SK-N-SH (cell line): Measurements from ENCODE around the gene PCDHGA1. TPM values are rescaled to one million over a fixed set of nuclear protein-coding genes. Genes with fewer than 3 reads are reported as not detected.
"Not testable (repeated sequence)": the region's sequence is repeated elsewhere in the genome, so short reads cannot be mapped to it uniquely, and the experiment has no call there.

ENCODE experiments used
- CTCF ChIA-PET: fragments of 300-600, 350-600 bp; formaldehyde crosslinking; extraction: SDS; loops from one replicate; lab custom pipeline; 2021; lab: Yijun Ruan, JAX
- POLR2A ChIA-PET: fragments of 350-600 bp; sonication (Branson Sonifier 250); formaldehyde crosslinking; extraction: SDS; loops from one replicate; lab custom pipeline; 2020; ENCODE audit warnings: antibody characterized with exemption, inconsistent platforms; lab: Yijun Ruan, JAX
- DNase-seq: peaks from one replicate; pipeline ENCODE4 v3.0.0; 2012
- H2AFZ ChIP-seq: fragments of 200-600 bp; sonication (generic); 2 replicates; pipeline ENCODE4 v1.8.1; 2016; ENCODE audit warnings: antibody characterized with exemption, mild to moderate bottlenecking, low read depth
- H3F3A ChIP-seq: fragments of 200-600 bp; sonication (generic); replicated peaks from 2 replicates; pipeline ENCODE3; 2016; ENCODE audit warnings: antibody characterized with exemption, mild to moderate bottlenecking; ENCODE audit not compliant: insufficient read depth
- H3K27ac ChIP-seq, 2 experiments: fragments of 200-500 bp in 1 of 2; fragments of 200-600 bp in 1 of 2; sonication (Bioruptor generic) in 1 of 2; sonication (generic), shearing (Covaris generic) in 1 of 2; 2 replicates each; pipeline versions ENCODE4 v1.5.1 to v1.6.1; 2014 to 2016; ENCODE audit warnings: low read depth in 2 of 2, inconsistent platforms in 1 of 2, low read length in 1 of 2, mild to moderate bottlenecking in 1 of 2, mixed read lengths in 1 of 2
- H3K27me3 ChIP-seq: fragments of 200-600 bp; sonication (generic), shearing (Covaris generic); 2 replicates; pipeline ENCODE4 v1.6.1; 2016; ENCODE audit warnings: mixed run types; ENCODE audit not compliant: insufficient read depth
- H3K36me3 ChIP-seq, 2 experiments: fragments of 200-500 bp in 1 of 2; fragments of 200-600 bp in 1 of 2; sonication (Bioruptor generic) in 1 of 2; sonication (generic) in 1 of 2; replicated peaks in 1 of 2; 2 replicates each; pipeline versions ENCODE3 to v1.5.1; 2014 to 2016; ENCODE audit warnings: low read length in 1 of 2, mild to moderate bottlenecking in 1 of 2; ENCODE audit not compliant: insufficient read depth in 2 of 2, control insufficient read depth in 1 of 2
- H3K4me1 ChIP-seq, 2 experiments: fragments of 200-500 bp in 1 of 2; fragments of 200-600 bp in 1 of 2; sonication (Bioruptor generic) in 1 of 2; sonication (generic), shearing (Covaris generic) in 1 of 2; 2 replicates each; pipeline versions ENCODE4 v1.5.1 to v1.6.1; 2014 to 2016; ENCODE audit warnings: low read depth in 1 of 2, low read length in 1 of 2, mixed run types in 1 of 2; ENCODE audit not compliant: insufficient read depth in 2 of 2, control insufficient read depth in 1 of 2
- H3K4me2 ChIP-seq: fragments of 200-600 bp; sonication (generic), shearing (Covaris generic); 2 replicates; pipeline ENCODE4 v1.6.1; 2017; ENCODE audit warnings: mixed run types
- H3K4me3 ChIP-seq, 2 experiments: fragments of 200-500 bp in 1 of 2; fragments of 200-600 bp in 1 of 2; sonication (Bioruptor generic) in 1 of 2; sonication (generic), shearing (Covaris generic) in 1 of 2; 2 replicates each; pipeline versions ENCODE4 v1.5.1 to v1.8.1; 2014 to 2016; ENCODE audit warnings: low read depth in 2 of 2, inconsistent platforms in 1 of 2, low read length in 1 of 2, mild to moderate bottlenecking in 1 of 2, mixed read lengths in 1 of 2, moderate library complexity in 1 of 2
- H3K79me2 ChIP-seq: fragments of 200-600 bp; sonication (generic); 2 replicates; pipeline ENCODE4 v1.8.1; 2017; ENCODE audit warnings: mild to moderate bottlenecking; ENCODE audit not compliant: insufficient read depth
- H3K9ac ChIP-seq: fragments of 200-600 bp; sonication (generic); 2 replicates; pipeline ENCODE4 v1.6.1; 2017; ENCODE audit warnings: mixed run types
- H3K9me2 ChIP-seq: fragments of 200-600 bp; sonication (generic); 2 replicates; pipeline ENCODE4 v1.6.1; 2017; ENCODE audit warnings: mixed run types
- H3K9me3 ChIP-seq: fragments of 200-600 bp; sonication (generic); 2 replicates; pipeline ENCODE4 v1.6.1; 2017; ENCODE audit warnings: mixed run types, mild to moderate bottlenecking, moderate library complexity
- H4K20me1 ChIP-seq: fragments of 200-600 bp; sonication (generic); 2 replicates; pipeline ENCODE4 v1.6.1; 2017; ENCODE audit warnings: mild to moderate bottlenecking, mixed run types; ENCODE audit not compliant: insufficient read depth
- CHD2 ChIP-seq: fragments of 150-350 bp; IDR thresholded peaks from 2 replicates; pipeline ENCODE4 v1.6.1; 2018; ENCODE audit warnings: low read length; ENCODE audit not compliant: partially characterized antibody
- FOXM1 ChIP-seq: IDR thresholded peaks from 2 replicates; pipeline ENCODE4 v1.4.0; 2012; ENCODE audit warnings: low read depth, mild to moderate bottlenecking
- RAD21 ChIP-seq: IDR thresholded peaks from 2 replicates; pipeline ENCODE4 v1.6.1; 2012; ENCODE audit warnings: mild to moderate bottlenecking, low read length
- SMC3 ChIP-seq: IDR thresholded peaks from 2 replicates; pipeline ENCODE4 v1.6.1; 2012; ENCODE audit warnings: low read depth, low read length, improper control_type of control experiment
- TCF12 ChIP-seq: IDR thresholded peaks from 2 replicates; pipeline ENCODE4 v1.4.0; 2012
- YY1 ChIP-seq: IDR thresholded peaks from 2 replicates; pipeline ENCODE4 v1.4.0; 2012; ENCODE audit warnings: low read depth, mild to moderate bottlenecking
- WGBS: methylation state at CpG from one replicate; pipeline ENCODE4 v1.1.6; 2017; ENCODE audit warnings: low lambda C conversion rate; 5-methylcytosine and 5-hydroxymethylcytosine counted together
- polyA plus RNA-seq, 3 experiments: library from polyadenylated mRNA; depleted of rRNA; stranded (reverse); fragments of >200 nt; gene quantifications; 2 replicates each; pipeline ENCODE4 v1.2.3, GENCODE V29; 2012
- TF ChIP-seq, protein P1 (sequence below): IDR thresholded peaks from 2 replicates; pipeline ENCODE4 v1.4.0; 2012; ENCODE audit warnings: low read depth, borderline replicate concordance
- TF ChIP-seq, protein P2 (sequence below): fragments of 200-600 bp; sonication (generic); IDR thresholded peaks from 2 replicates; pipeline ENCODE4 v1.6.1; 2017; ENCODE audit warnings: antibody characterized with exemption, mild to moderate bottlenecking, moderate library complexity

Gene PCDHGA1
- polyA plus RNA-seq, 1 of the 3 experiments (the other 2 are of a cell fraction): 1.2 TPM

DNA sequence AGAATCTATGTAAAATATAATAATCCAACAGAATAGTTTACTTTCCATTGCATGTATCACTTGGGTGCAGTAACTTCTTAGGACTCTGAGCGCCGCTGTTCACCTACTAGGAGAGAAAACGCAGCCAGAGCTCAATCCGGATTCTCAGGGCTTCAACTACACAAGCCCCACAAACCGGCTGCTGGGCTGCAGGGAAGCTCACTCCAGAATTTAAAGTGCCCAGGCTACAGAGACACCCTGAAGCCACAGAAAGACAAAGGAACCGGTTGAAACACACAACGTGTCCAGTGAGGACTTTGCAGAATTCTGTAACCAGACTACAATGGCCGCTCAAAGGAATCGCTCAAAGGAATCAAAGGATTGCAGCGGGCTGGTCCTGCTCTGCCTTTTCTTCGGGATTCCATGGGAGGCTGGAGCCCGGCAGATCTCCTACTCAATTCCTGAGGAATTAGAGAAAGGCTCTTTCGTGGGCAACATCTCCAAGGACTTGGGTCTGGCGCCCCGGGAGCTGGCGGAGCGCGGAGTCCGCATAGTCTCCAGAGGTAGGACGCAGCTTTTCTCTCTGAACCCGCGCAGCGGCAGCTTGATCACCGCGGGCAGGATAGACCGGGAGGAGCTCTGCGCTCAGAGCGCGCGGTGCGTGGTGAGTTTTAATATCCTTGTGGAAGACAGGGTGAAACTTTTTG lies 82.7 kb downstream of the PCDHGA1 start, which contains the start of gene PCDHGA10:
Gene PCDHGA10 (plus strand): TSS at position 134 of the 686 bp plus-strand sequence. CDS start 189 bp downstream, at position 323.
- no peaks in the 10 kb centered on the region for H3K9me2 ChIP-seq

DNA sequence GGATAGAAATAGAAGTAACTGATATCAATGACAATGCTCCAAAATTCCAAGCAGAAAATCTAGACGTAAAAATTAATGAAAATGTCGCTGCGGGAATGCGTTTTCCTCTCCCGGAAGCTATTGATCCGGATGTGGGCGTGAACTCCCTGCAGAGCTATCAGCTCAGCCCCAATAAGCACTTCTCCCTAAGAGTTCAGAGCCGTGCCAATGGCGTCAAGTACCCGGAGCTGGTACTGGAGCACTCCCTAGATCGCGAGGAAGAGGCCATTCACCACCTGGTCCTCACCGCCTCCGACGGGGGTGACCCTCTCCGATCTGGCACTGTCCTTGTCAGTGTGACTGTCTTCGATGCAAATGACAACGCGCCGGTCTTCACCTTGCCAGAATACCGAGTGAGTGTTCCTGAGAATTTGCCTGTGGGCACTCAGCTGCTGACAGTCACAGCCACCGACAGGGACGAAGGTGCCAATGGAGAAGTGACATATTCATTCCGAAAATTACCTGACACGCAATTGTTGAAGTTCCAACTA lies 83.3 kb downstream of the PCDHGA1 start:
- TF ChIP-seq TCF12 (no peak), CHD2 (no peak), FOXM1 (no peak)
- TF ChIP-seq, protein P1, sequence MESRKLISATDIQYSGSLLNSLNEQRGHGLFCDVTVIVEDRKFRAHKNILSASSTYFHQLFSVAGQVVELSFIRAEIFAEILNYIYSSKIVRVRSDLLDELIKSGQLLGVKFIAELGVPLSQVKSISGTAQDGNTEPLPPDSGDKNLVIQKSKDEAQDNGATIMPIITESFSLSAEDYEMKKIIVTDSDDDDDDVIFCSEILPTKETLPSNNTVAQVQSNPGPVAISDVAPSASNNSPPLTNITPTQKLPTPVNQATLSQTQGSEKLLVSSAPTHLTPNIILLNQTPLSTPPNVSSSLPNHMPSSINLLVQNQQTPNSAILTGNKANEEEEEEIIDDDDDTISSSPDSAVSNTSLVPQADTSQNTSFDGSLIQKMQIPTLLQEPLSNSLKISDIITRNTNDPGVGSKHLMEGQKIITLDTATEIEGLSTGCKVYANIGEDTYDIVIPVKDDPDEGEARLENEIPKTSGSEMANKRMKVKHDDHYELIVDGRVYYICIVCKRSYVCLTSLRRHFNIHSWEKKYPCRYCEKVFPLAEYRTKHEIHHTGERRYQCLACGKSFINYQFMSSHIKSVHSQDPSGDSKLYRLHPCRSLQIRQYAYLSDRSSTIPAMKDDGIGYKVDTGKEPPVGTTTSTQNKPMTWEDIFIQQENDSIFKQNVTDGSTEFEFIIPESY: no peak
- TF ChIP-seq, all 33 proteins: peak for 0
- no peak for DNase-seq
- Histone ChIP-seq H3K9me3 (no peaks in the 10 kb centered on the region), H3F3A (peaks cover 4% of the 10 kb centered on the region), H2AFZ (no peak overlapping the region), H3K9ac (no peak overlapping the region), H4K20me1 (no peaks in the 10 kb centered on the region), H3K9me2 (no peaks in the 10 kb centered on the region), H3K27me3 (no peaks in the 10 kb centered on the region), H3K79me2 (no peaks in the 10 kb centered on the region), H3K36me3 (no peaks in the 10 kb centered on the region), H3K4me1 (no peaks in the 10 kb centered on the region; a peak in 1 of 4 replicates), H3K27ac (no peak overlapping the region), H3K4me3 (no peak overlapping the region; a peak in 2 of 4 replicates), H3K4me2 (no peak overlapping the region)
- POLR2A ChIA-PET: no interaction called here
- CTCF ChIA-PET: interaction anchor here (0.9 to 2.5 kb wide), 5 partner anchors 11 to 329 kb away, joined by 3 to 11 read pairs (median 4); no protein-coding TSS in a partner anchor
- 92% methylated on average over 23 of the region's 25 CpGs for WGBS

More for the DNA sequence above, 82.7 kb downstream of the PCDHGA1 start, which contains the start of gene PCDHGA10:
- DNase-seq: no peak
- Histone ChIP-seq H3K27me3 (no peaks in the 10 kb centered on the region), H3F3A (peaks cover 4% of the 10 kb centered on the region), H3K4me1 (no peaks in the 10 kb centered on the region), H3K9ac (no peak within 1 kb of the TSS), H3K4me2 (no peak within 1 kb of the TSS), H2AFZ (no peak within 1 kb of the TSS), H3K9me3 (no peaks in the 10 kb centered on the region), H3K79me2 (no peaks in the 10 kb centered on the region), H3K36me3 (no peaks in the 10 kb centered on the region), H3K4me3 (peak within 1 kb of the TSS; percentile 22 to 28; a peak in 3 of 4 replicates), H4K20me1 (no peaks in the 10 kb centered on the region), H3K27ac (no peak within 1 kb of the TSS)
- TF ChIP-seq RAD21: peak; percentile 47
- peak; percentile 26; the same call in 1 of the 2 replicates for TF ChIP-seq SMC3
- no peak for TF ChIP-seq YY1
- TF ChIP-seq, protein P2, sequence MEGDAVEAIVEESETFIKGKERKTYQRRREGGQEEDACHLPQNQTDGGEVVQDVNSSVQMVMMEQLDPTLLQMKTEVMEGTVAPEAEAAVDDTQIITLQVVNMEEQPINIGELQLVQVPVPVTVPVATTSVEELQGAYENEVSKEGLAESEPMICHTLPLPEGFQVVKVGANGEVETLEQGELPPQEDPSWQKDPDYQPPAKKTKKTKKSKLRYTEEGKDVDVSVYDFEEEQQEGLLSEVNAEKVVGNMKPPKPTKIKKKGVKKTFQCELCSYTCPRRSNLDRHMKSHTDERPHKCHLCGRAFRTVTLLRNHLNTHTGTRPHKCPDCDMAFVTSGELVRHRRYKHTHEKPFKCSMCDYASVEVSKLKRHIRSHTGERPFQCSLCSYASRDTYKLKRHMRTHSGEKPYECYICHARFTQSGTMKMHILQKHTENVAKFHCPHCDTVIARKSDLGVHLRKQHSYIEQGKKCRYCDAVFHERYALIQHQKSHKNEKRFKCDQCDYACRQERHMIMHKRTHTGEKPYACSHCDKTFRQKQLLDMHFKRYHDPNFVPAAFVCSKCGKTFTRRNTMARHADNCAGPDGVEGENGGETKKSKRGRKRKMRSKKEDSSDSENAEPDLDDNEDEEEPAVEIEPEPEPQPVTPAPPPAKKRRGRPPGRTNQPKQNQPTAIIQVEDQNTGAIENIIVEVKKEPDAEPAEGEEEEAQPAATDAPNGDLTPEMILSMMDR: peak; percentile 54
- WGBS: 85% methylated on average over 31 of the region's 31 CpGs
- POLR2A ChIA-PET: no interaction called here
- CTCF ChIA-PET: interaction anchor here (0.9 to 2.5 kb wide), 5 partner anchors 105 to 328 kb away, joined by 3 to 11 read pairs (median 4); no protein-coding TSS in a partner anchor

DNA sequence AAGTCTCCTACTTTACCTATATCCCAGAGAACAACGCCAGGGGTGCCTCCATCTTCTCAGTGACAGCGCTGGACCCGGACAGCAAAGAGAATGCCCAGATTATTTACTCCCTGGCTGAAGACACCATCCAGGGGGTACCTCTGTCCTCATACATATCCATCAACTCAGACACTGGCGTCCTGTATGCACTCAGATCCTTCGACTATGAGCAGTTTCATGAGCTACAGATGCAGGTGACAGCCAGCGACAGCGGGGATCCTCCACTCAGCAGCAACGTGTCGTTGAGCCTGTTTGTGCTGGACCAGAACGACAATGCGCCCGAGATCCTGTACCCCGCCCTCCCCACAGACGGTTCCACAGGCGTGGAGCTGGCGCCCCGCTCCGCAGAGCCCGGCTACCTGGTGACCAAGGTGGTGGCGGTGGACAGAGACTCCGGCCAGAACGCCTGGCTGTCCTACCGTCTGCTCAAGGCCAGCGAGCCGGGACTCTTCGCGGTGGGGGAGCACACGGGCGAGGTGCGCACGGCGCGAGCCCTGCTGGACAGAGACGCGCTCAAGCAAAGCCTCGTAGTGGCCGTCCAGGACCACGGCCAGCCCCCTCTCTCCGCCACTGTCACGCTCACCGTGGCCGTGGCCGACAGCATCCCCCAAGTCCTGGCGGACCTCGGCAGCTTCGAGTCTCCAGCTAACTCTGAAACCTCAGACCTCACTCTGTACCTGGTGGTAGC lies 84.4 kb downstream of the PCDHGA1 start:
- H3K9ac ChIP-seq, H3K79me2 ChIP-seq, H3K36me3 ChIP-seq, DNase-seq, H3K4me1 ChIP-seq, H3K4me2 ChIP-seq, H3K27me3 ChIP-seq, H3K9me2 ChIP-seq, H4K20me1 ChIP-seq, H3K9me3 ChIP-seq, POLR2A ChIA-PET, H3K4me3 ChIP-seq, H3K27ac ChIP-seq, H3F3A ChIP-seq, H2AFZ ChIP-seq: not testable (repeated sequence)
- 86% methylated on average over 25 of the region's 46 CpGs for WGBS
- CTCF ChIA-PET: interaction anchor here (0.7 to 2.5 kb wide), 3 partner anchors 9 to 149 kb away, joined by 3 to 9 read pairs (median 5); no protein-coding TSS in a partner anchor

DNA sequence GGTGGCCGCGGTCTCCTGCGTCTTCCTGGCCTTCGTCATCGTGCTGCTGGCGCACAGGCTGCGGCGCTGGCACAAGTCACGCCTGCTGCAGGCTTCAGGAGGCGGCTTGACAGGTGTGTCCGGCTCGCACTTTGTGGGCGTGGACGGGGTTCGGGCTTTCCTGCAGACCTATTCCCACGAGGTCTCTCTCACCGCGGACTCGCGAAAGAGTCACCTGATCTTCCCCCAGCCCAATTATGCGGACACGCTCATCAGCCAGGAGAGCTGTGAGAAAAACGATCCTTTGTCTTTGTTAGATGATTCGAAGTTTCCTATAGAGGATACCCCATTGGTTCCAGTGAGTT lies 84.9 kb downstream of the PCDHGA1 start:
- H3K4me1 ChIP-seq, H3K4me2 ChIP-seq, CTCF ChIA-PET, H3K9ac ChIP-seq, H3K9me2 ChIP-seq, H3K27ac ChIP-seq, H3K27me3 ChIP-seq, POLR2A ChIA-PET, H3K4me3 ChIP-seq, H3F3A ChIP-seq, H3K9me3 ChIP-seq, H4K20me1 ChIP-seq, DNase-seq, H2AFZ ChIP-seq, H3K36me3 ChIP-seq: not testable (repeated sequence)
- 89% methylated on average over 22 of the region's 24 CpGs for WGBS
- peaks cover 12% of the 10 kb centered on the region; the same call in 1 of the 2 replicates for H3K79me2 ChIP-seq
